Kidney capillary endothelial cell (primary cell): Measurements from ENCODE around the gene PDE6A.
A peak's percentile ranks its signal among the peaks of the same experiment; 100 is the strongest.
"Not testable (repeated sequence)": the region's sequence is repeated elsewhere in the genome, so short reads cannot be mapped to it uniquely, and the experiment has no call there.

ENCODE experiments used
- DNase-seq: peaks from one replicate; pipeline ENCODE4 v3.0.0-alpha.2; 2018; ENCODE audit warnings: low spot score

PDE6A gene

DNA sequence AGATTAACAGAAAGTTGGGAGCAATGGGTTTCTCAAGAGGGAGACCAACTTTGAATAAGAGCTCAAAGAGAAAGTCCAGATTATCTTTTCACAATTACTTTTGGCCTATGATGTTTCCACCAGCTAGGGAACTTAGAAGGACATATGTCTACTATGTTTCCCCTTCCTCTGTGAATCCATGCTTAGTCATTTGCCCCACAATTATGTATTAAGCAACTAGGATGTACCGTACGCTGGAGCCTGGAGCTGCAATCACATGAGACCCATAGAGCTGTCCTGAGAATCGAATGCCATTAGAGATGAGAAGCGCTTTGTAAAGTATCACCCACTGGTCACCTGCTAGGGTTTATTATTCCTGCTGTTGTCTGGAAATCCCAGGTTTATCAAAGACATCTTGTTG lies 78.8 kb downstream of the PDE6A start:
- no peak for DNase-seq

DNA sequence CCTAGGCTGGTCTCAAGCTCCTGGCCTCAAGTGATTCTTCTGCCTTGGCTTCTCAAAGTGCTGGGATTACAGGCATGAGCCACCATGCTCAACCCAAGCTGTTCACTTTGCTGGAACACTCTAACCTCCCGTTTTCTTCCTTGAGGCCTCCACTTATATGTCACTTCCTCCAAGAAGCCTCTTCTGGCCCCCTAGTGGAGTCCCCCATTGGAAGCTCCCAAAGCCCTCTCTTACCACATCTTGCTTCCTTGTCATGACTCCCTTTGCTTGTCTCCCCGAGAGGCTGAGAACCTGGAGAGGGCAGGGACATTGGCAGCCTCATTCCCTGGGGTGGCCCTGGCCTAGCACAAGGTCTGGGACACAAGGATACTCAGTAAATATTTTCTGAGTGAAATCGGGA lies 80.8 kb downstream of the PDE6A start:
- no peak for DNase-seq

DNA sequence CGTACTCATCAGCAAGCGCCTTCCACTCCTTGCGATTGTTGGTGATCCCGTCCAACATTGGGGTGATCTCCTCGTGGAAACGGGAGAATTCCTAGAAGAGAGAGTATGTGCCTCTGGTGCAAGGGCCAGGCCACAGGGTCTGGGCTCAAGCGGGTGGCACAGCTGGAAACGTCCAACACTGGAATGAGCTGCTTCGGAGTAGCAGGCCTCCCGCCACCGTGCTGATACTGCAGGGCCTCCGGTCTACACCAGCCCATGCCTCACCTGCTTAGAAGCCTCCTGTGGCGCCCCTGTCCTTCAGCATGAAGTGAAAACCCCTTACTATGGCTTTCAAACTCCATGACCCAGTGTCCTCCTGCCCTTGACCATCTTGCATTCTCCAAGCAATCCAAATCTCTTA lies 81.4 kb downstream of the PDE6A start:
- DNase-seq: no peak

DNA sequence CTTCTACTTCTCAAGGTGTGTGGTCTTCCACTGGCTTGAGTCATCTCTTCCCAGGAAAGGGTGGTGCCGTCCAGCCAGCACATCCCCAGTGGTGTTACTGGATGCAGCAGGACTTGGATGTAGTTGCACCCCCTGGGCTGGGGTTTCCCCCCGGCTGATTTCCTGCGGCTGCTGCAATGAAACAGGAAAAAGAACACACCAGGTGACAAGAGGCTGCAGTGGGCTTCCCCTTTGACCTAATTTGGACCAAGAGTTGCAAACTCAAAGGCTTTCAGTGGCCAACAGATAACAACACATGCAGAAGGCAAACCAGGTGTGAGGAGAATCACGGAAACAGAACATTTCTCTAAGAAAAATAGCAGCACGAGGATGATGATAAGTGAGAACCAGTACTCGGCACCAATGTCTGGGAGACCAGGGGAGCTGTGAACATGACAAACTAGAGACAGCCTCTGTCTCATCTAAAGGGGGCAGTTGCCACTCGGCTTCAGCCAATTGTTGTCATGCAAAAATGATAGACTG lies 83.7 kb downstream of the PDE6A start:
- peak; percentile 34 for DNase-seq

- DNase-seq: no peak
These were observed 84.8 kb downstream of the PDE6A start for GRCh38 chr5:149859746-149860145.

- DNase-seq: not testable (repeated sequence)
These were observed 86.1 kb downstream of the PDE6A start for GRCh38 chr5:149858481-149858880.

DNA sequence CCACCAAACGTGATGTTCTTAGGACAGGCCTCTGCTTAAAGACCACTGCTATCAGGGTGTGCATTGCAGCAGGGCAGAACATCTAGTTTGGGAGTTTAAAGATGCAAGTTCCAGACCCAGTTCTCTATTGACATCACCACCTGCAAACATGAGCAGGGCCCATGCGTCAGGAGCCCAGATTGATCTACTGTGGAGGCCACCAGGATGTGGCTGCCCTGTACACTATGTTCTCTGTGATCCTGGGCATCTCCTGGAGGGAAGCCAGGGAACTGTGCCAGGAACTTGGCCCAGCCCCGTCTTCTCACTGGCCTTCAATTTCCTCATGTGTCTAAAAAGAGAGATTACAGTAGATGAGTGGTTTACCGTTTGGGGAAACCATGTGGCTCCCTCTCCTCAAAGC lies 87.1 kb downstream of the PDE6A start:
- DNase-seq: peak; percentile 67

DNA sequence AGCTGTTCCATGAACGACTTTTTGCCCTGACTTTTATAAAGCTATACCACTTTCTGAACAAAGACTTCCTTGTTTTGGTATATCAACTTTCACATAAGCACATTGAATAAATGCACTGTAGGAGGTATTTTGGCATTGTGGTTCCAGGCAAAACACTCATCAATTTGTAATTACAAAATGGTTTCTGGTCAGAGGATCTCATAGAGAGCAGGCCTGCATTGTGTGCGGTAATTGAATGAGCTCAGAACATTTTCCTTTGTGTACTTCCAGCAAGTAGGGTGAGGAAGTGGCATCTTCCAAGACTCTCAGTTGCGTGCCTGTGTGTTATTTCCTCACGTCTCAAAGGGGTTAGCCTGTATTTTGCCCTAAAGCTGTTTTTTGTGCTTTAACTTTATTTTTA lies 89.2 kb downstream of the PDE6A start:
- no peak for DNase-seq

GRCh38 chr5:149854866-149855265 lies 89.7 kb downstream of the PDE6A start:
- no peak for DNase-seq

GRCh38 chr5:149853701-149854100 lies 90.9 kb downstream of the PDE6A start:
- no peak for DNase-seq

DNA sequence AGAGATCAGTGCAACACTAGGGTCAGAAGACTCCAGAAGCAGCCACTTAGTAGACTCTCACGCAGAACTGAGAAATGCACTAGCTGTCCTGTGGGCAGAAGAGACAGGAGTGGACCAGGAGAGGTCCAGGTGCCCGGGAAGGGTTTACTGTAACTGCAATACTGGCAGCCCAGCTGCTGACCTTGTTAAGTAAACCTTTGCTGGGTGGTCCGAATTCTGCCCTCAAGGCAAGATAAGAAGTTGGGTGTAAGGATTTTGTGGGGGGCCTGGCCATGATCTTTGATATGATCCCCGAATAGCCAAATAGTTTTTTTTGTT lies 91.3 kb downstream of the PDE6A start:
- no peak for DNase-seq

- peak; percentile 65 for DNase-seq
These were observed 91.8 kb downstream of the PDE6A start for GRCh38 chr5:149852641-149853330.

DNA sequence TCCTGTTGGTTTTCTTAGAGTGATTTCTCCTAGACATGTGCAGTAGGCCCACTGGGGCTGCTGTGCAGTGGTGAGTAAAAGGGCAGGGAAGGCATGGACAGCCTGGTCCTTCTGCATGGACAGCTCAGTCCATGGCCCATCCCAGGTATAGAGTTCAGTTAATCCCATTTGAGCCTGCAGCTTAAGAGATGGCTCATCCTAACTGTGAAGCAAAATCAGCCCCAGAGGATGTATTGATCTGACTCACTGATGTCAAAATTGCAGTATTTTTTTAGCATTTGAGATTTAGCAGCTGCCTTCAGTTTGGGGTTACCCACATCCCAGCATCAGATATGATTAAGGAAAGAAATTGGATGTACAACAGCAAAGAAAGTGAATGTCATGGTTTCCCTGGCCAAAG lies 93.4 kb downstream of the PDE6A start:
- DNase-seq: no peak

DNA sequence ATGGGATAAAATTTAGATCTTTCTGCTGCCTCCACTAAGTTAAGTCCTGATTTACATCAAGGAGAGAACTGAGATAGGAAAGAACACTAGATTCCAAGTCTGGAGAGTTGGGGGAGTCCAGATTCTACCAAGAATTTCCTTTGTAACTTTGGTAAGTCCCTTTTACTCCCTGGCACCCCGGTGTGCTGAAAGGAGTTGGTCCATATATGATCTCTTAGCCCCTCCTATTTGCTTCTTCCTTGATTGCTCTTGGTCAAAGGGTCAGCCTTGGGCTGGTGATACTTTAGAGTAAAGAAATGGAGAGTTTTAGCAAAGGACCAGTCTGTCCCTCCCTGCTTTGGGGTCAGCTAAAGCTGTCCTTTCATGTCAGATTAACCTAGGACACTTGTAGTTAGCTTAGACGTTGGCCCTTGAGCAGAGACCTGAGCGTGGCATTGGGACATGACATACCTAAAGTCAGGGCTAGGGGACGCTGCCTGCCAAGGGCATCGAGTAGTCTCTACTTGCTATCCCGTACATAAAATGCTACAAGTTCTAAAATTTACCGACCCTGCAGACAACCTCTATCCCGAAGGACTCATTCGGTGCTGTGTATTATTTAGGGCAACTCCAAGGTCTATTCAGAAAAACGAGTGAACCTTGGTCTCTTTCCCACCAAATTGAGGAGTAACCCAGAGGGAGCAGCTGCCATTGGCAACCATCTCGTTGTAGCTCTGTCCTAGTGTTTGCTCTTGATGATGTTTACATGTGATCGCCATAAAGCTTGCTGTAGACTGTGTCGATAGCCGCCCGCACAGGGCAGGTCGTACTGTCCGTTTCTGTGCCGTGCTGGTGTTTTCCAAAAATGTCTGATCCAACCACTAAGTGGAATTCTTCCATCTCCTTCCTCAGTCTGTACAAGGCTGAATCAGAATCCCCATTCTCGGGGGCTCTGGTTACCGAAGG lies 94.4 kb downstream of the PDE6A start:
- DNase-seq: no peak

- no peak for DNase-seq
These were observed 95.2 kb downstream of the PDE6A start for GRCh38 chr5:149849280-149849965.

GRCh38 chr5:149847611-149848010 lies 97.0 kb downstream of the PDE6A start:
- DNase-seq: no peak

DNA sequence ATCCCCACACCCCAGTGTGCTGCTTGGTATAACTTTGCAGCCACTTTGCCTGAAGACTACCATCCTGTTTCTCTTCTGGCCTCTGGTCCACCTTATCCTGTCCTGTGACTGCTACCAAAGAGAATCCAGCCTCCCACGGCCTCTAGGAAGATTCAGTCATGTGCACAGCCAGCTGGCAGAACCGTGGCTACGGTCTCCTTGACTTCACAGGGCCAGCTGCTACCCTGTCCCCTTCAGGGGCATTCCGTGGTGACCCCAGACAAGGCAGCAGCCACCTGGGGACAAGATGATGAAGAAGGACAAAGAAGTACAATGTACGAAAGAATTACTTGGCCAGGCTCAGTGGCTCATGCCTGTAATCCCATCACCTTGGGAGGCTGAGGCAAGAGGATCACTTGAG lies 98.6 kb downstream of the PDE6A start:
- DNase-seq: no peak

- no peak for DNase-seq
These were observed 99.0 kb downstream of the PDE6A start for GRCh38 chr5:149845601-149846000.

DNA sequence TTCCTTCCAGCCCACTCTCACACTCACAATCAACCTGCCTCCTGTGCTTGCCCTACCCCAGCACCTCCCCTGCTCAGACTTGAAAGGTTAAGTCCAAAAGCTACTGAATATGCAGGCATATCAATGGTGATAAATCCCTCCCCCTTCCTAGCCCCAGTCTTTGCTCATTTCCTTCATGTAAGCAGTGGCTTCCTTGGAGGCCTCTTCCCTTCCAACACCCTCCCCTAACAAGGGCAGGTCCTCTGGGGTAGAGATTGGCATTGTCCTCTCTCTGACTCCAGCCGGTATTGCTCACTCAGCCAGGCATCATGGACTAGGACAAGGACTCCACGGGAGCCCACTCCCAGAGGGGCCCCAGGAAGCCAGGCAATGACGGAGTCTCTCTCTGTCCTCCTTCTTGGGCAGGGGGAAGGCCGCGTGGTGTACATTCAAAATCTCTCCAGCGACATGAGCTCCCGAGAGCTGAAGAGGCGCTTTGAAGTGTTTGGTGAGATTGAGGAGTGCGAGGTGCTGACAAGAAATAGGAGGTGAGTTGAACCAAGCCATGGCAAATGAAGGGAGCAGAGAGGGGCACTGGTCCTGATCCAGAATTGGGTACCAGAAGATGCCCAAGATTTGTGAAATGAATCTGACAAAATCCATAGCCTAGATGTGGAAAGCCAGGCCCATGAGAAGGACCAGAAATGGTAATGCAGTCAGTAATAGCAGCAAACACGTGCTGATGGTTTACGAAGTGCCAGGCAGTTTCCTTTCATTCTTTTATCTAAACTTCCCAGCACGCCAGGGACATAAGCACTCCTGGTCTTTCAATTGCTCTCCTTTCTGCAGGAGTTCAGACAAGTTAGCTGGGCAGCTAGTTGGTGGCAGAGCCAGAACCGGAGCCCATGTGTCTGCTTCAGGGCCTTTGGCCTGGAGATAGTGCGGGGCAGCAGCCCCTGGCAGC lies 102.5 kb downstream of the PDE6A start:
- peak; percentile 63 for DNase-seq

- DNase-seq: no peak
These were observed 104.3 kb downstream of the PDE6A start for GRCh38 chr5:149840226-149840825.

DNA sequence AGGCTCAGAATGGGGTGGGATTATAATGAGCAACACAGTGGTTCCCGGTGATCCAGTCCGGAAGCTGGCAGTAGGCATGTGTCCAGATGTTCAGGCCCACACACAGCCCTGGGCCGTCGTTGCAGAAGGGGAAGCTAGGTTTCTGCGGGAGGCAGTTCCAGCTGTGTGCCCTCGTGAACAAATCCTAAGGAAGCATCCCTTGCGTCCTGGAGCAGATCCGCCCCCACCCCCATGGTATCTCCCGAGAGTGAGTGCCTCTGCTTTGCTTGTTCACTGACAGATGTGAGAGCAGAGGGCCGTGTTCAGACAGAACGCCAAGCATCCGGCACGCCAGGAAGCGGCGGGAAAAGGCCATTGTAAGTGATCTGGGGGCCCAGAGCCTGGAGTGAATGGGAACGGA lies 104.8 kb downstream of the PDE6A start:
- peak; percentile 76 for DNase-seq
